Islet precursor cell (in vitro differentiated cells): ENCODE results near the gene MRPL46.
A peak's percentile ranks its signal among the peaks of the same experiment; 100 is the strongest.
"Not testable (repeated sequence)": the region's sequence is repeated elsewhere in the genome, so short reads cannot be mapped to it uniquely, and the experiment has no call there.

Experiments
- DNase-seq: peaks from one replicate; pipeline ENCODE4 v3.0.0-alpha.2; 2018

The MRPL46 gene

GRCh38 chr15:88477126-88477525, 9.9 kb upstream of the MRPL46 start:
- no peak for DNase-seq

DNA sequence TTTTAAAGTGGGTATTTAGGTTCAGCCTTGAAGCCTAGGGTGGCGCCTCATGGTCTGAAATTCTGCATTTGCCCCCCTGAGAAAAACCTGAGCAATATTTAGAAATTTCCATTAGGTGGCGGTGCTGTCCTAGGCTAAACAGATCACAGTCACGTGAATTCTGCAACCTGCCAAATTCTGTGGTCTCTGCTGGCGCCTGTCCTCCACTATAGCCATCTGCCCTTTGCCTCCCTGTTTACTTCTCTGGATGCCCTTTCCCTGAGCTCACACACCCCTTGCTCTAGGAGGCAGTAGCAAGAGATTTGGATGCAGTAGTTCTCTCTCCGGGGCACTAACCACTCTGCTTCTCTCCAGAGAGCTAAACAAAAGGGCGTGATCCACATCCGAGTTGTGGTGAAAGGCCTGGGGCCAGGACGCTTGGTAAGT, 9.5 kb upstream of the MRPL46 start:
- peak; percentile 74 for DNase-seq

DNA sequence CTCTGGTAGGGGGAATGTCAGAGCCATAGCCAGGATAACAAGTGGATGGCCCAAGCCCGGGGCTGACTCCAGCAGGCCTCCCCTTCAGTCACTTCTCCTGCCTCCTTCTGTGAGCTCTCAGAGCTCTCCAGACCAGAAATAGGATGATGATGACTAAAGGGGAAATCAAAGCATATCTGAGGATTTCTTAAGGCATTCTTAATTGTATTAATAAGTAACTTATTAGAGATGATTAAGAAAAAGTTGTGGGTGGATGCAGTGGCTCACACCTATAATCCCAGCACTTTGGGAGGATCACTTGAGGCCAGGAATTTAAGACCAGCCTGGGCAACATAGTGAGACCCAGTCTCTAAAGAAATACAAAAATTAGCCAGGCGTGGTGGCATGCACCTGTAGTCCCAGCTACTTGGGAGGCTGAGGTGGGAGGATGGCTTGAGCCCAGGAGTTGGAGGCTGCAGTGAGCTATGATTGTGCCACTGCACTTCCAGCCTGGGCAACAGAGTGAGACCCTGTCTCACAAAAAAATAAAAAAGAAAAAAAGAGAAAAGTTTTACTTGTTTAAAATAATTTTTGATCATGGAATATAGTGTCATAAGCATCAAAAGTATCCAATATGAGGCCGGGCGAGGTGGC, 6.6 kb upstream of the MRPL46 start:
- DNase-seq, result not testable (repeated sequence)

- DNase-seq, result no peak
These were observed 5.0 kb upstream of the MRPL46 start for GRCh38 chr15:88472225-88472624.

- peak; percentile 43 for DNase-seq
These were observed 3.6 kb upstream of the MRPL46 start for GRCh38 chr15:88470625-88471372.

DNA sequence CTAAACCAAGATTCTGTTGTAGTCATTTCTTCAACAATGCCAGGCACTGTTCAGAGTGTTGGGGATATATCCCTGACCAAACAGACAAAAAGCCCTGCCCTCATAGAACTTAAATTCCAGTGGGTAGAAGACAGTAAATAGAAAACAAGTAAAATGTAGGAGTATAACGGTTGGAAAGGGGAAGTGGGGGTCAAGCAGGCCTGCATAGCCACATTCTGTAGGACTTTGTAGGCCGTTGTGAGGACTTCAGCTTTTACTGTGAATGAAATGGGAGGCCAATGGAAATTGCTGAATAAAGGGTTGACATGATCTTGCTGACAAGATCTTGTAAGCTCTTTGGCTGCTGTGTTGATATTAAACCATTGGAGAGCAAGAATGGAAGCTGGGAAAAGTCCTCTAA, 2.1 kb upstream of the MRPL46 start:
- no peak for DNase-seq

DNA sequence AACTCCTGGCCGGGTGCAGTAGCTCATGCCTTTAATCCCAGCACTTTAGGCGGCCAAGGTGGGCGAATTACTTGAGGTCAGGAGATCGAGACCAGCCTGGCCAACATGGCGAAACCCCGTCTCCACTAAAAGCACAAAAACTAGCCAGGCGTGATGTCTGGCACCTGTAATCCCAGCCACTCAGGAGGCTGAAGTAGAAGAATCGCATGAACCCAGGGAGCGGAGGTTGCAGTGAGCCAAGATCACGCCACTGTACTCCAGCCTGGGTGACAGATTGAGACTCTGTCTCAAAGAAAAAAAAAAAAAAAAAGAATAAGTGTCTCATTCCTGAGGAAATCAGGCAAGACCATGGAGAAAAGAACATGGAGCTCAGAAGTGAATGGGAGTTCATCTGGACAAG, 1.5 kb upstream of the MRPL46 start:
- DNase-seq, result peak; percentile 17

DNA sequence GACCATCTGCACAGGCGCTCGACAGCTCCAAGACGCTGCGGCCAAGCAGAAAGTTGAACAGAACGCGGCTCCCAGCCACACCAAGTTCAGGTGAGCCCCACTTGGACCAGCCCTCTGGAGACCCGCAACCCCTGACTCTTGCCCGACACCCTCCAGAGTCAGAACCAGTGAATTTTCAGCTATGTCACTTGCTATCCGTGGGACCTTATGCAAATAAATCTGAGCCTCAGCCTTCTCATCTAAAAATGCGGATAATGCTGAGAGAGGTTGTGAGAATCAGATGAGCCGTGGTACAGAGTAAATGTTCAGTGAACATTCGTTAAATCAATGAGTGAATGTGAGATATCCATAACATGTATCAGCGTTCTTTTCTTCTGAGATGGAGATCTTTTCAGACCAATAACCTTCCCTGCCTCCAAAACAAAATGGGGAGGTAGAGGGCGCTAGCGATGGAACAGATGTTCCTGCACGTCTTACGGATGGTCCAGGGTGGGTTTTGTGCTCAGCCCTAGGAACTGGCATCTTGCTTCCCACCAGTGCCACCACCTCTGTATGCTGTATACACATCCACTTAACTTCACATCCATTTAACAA, 844 bp upstream of the MRPL46 start:
- peak; percentile 28 for DNase-seq

- peak; percentile 65 for DNase-seq
These were observed 1.5 kb downstream of the MRPL46 start for GRCh38 chr15:88465633-88466224.

GRCh38 chr15:88463870-88464532, 3.2 kb downstream of the MRPL46 start:
- DNase-seq, result peak; percentile 5

- DNase-seq, result peak; percentile 16
These were observed 10.5 kb downstream of the MRPL46 start for GRCh38 chr15:88456733-88457132.

- peak; percentile 83 for DNase-seq
These were observed 12.0 kb downstream of the MRPL46 start for GRCh38 chr15:88454867-88455810.

DNA sequence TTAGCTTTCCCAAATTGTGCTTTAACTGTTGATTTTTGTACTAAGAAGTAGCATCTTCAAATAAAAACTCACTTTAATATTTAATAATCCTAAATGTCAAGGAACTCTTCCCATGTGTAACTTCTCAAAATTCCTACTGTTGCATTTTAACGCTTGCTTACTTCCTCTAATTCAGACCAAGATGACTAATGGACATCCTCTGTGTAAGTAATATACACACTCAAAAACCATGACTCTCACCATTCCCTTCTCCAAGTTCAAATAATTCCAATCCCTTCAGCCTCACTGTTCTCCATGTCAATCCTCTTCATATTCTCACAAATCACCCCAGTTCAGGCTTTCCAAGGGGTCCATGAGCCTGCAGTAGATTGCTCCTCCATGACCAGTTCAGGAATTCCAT, 13.0 kb downstream of the MRPL46 start:
- DNase-seq, result no peak

GRCh38 chr15:88453651-88454050, 13.5 kb downstream of the MRPL46 start:
- peak; percentile 23 for DNase-seq

GRCh38 chr15:88450125-88450798, 16.9 kb downstream of the MRPL46 start:
- DNase-seq, result peak; percentile 90

DNA sequence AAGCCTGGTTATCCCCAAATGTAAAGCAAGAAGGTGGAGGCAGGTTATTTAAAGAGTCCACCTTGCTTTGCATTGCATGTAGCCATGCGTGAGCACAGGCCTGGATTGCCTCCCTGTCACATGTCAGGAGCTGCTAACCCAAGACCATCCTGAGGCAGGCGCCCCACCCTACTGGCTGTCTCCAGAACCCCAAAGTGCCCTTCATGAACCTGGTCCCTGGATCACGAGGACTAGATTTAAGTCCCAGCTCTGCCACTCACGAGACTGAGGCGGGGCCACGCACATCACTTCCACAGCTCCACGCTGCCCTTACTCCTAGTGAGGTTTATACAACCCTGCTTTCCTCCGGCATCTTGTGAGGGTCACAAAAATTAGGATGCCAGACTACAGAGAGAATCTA, 17.6 kb downstream of the MRPL46 start:
- DNase-seq, result no peak

DNA sequence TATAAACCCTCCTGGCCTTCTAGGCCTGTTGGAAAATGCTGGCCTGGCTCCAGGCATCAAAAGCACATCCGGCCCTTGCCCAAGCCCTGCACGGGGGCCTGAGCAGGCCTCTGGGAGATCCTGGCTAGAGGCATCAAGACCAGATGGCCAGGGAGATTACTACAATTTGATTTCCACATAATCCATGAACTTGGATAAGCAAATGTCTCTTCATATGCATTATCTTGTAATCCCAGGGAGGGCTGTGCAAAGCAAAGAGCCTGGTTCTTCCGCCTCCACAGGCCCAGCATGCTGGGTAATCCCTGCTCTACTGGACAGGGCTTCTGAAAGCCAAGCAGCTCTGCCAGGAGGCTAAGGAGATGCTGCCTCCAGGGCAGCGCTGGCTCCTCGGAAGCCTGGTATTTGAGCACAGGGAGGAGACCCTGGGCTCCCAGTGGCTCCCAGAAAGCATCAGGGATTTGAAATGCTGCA, 18.2 kb downstream of the MRPL46 start:
- peak; percentile 42 for DNase-seq

GRCh38 chr15:88447741-88448140, 19.4 kb downstream of the MRPL46 start:
- peak; percentile 28 for DNase-seq

DNA sequence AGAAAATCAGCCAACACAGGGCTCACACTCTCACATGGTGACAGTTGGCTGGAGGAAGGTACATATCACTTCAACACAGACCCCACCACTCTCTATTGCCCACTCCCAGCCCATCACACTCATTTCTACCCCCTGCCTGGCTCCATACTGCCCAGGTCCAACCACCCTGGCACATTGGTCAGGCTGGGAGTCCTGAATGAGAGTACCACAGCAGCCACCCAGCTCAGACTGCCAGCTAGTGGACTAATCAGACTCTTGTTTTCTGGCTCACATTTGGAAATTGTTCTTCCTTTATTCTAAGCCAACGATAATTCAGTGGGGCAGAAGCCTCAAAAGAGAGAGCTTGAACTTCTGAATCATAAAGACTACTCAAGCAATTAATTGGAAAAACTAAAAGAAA, 20.0 kb downstream of the MRPL46 start:
- DNase-seq, result peak; percentile 33

- DNase-seq, result peak; percentile 18
These were observed 26.0 kb downstream of the MRPL46 start for GRCh38 chr15:88441076-88441730.

DNA sequence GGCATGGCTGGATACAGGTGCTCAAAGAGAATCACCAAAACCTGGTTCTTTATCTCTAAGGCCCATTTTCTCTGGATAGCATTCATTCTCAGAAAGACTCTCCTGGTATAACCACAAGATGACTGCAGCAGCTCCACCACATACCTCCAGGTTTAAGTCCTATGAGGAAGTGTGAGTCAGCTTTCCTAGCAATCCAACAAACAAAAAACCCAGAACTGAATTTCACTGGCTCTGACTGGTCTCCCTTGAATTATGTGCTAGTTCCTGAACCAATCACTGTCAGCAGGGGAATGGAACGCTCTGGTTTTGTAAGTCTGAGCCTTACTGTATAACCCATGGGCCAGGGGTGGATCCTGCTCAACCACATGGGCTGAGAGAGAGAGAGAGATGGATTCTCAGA, 27.2 kb downstream of the MRPL46 start:
- DNase-seq, result peak; percentile 54
